Activated naive CD8-positive, alpha-beta T cell treated with anti-CD3 and anti-CD28 coated beads, Interleukin-2, amount 10 ng/mL, durations not matched to agents 7 days and 5 days (primary cell): ENCODE data around the gene TMEM258. TPM values are rescaled to one million over a fixed set of nuclear protein-coding genes. Genes with fewer than 3 reads are reported as not detected.

Source experiments
- ATAC-seq: fragments of 150-1000 bp; cut with Tn5 transposase; one replicate; pipeline ENCODE4 v1.10.0; 2021; ENCODE audit warnings: low read depth, moderate library complexity
- POLR2A ChIA-PET: fragments of 350-600 bp; sonication (Branson Sonifier 250); formaldehyde crosslinking; loops from one replicate; lab custom pipeline; 2021; ENCODE audit warnings: antibody characterized with exemption; lab: Charles Lee
- DNase-seq: peaks from one replicate; pipeline ENCODE4 v3.0.0; 2021
- H3K27ac Mint-ChIP-seq: one replicate; pipeline ENCODE4 v1.8.0; 2022; ENCODE audit warnings: mild to moderate bottlenecking, mixed read lengths
- H3K27me3 Mint-ChIP-seq: one replicate; pipeline ENCODE4 v1.8.0; 2022; ENCODE audit warnings: mild to moderate bottlenecking, moderate library complexity, mixed read lengths
- H3K36me3 Mint-ChIP-seq: one replicate; pipeline ENCODE4 v1.8.0; 2021; ENCODE audit warnings: mild to moderate bottlenecking, mixed read lengths
- H3K4me1 Mint-ChIP-seq: one replicate; pipeline ENCODE4 v1.8.0; 2021; ENCODE audit warnings: mixed read lengths
- H3K4me3 Mint-ChIP-seq: one replicate; pipeline ENCODE4 v1.8.0; 2022; ENCODE audit warnings: mild to moderate bottlenecking, moderate library complexity, mixed read lengths
- H3K9me3 Mint-ChIP-seq: one replicate; pipeline ENCODE4 v1.8.0; 2021; ENCODE audit warnings: mixed read lengths
- total RNA-seq, 2 experiments: library from RNA; stranded (reverse); gene quantifications; one replicate each; pipeline ENCODE4 v1.2.3, GENCODE V29; 2021

The TMEM258 gene
- total RNA-seq, 2 experiments from 2014 or later: 127 to 140 TPM

DNA sequence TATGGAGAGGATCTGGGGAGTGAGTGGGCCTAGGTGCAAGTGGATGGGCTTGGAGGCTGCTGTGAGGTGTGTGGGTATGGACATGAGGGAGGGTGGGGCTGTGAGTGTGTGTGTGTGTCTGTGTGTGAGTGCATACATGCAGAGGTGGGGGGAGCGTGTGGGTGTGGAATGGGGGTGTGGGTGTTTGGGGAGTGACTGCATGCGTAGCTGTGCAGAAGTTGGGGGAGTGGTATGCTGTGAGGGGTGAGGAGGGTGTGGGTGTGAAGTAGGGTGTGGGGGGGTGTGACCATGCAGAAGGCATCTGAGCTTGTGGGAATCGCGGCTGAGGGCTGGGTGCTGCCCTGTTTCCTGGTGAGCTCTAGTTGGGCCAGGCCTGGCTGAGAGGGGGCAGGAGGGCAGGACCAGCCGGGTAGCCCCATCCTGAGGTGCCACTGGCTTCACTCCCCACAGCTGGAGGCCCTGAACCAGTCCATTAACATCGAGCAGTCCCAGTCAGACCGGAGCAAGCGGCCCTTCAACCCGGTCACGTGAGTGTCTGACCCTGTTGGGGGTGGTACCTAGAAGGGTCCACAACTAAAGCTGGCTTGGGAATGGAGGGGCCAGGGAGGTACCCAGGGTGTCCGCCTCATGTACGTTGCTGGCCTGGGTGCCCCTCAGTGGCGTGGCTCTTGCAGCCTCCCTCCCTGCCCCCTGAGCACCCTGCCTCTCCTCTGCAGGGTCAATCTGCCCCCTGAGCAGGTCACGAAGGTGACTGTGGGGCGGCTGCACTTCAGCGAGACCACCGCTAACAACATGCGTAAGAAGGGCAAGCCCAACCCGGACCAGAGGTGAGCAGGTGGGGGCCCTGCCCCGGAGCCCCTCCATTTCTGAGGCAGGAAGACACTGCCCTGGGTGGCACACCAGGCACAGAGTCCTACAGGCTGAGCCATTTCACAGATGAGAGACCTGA lies 16.5 kb downstream of the TMEM258 start:
- Mint-ChIP-seq H3K36me3 (no peaks in the 10 kb centered on the region), H3K9me3 (no peaks in the 10 kb centered on the region), H3K27ac (peak overlapping the region; percentile 71), H3K27me3 (no peaks in the 10 kb centered on the region), H3K4me3 (no peak overlapping the region), H3K4me1 (peaks cover 15% of the 10 kb centered on the region)
- POLR2A ChIA-PET: no interaction called here
- ATAC-seq (no peak), DNase-seq (no peak)

DNA sequence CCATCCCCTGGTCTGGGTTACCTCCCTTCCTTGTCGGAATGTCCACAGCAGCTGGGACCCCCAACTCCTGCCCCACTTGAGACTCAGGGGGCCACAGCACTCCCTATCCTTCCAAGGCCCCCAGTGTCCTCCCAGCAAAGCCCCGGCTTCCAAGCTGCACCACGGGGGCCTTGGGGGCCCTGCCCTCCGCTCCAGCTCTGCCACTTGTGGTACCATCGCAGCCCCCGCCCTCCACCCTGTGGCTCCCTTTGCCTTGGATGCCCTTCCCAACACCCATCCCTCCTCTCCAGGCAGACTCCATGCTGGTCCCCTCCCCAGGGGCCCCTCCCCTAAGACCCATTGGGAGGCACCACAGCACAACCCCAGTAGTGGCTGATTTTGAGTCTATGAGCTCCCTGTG lies 17.3 kb downstream of the TMEM258 start:
- POLR2A ChIA-PET: no interaction called here
- no peaks in the 10 kb centered on the region for H3K27me3 Mint-ChIP-seq
- no peaks in the 10 kb centered on the region for H3K9me3 Mint-ChIP-seq

GRCh38 chr11:61774411-61774810 lies 18.0 kb downstream of the TMEM258 start:
- Mint-ChIP-seq H3K27ac (no peak overlapping the region), H3K9me3 (no peaks in the 10 kb centered on the region), H3K27me3 (no peaks in the 10 kb centered on the region), H3K4me1 (peaks cover 12% of the 10 kb centered on the region), H3K4me3 (no peak overlapping the region), H3K36me3 (no peaks in the 10 kb centered on the region)
- POLR2A ChIA-PET: no interaction called here
- DNase-seq (no peak), ATAC-seq (no peak)

More for the DNA sequence above, 17.3 kb downstream of the TMEM258 start:
- H3K27ac Mint-ChIP-seq: peak overlapping the region; percentile 71
- peaks cover 12% of the 10 kb centered on the region for H3K4me1 Mint-ChIP-seq
- H3K36me3 Mint-ChIP-seq: no peaks in the 10 kb centered on the region
- DNase-seq: no peak
- H3K4me3 Mint-ChIP-seq: no peak overlapping the region
- no peak for ATAC-seq

GRCh38 chr11:61773809-61774208 lies 18.6 kb downstream of the TMEM258 start:
- H3K4me3 Mint-ChIP-seq: no peak overlapping the region
- no peak overlapping the region for H3K27ac Mint-ChIP-seq
- ATAC-seq (no peak), DNase-seq (no peak)
- H3K9me3 Mint-ChIP-seq: no peaks in the 10 kb centered on the region
- no peaks in the 10 kb centered on the region for H3K27me3 Mint-ChIP-seq
- no peaks in the 10 kb centered on the region for H3K36me3 Mint-ChIP-seq
- POLR2A ChIA-PET: no interaction called here
- peaks cover 12% of the 10 kb centered on the region for H3K4me1 Mint-ChIP-seq

DNA sequence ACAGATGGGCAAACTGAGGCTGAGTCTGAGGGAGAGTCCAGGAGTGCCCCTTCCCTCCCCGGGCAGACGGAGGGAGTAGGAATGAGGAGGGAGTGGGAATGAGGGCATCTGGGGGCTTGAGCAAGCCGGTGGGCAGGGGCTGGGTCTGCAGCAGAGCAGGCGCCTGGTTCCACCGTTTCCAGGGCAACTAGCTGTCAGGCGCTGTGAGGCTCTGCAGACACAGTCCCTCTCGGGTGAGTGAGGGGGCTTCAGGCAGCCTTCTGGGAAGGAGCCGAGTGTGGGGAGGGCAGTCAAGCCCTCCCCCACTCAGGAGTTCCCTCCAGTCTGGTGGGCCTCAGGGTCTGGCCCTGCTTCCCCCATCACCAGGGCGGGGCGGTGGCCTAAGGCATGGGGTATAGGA lies 19.0 kb downstream of the TMEM258 start:
- H3K27ac Mint-ChIP-seq: peak overlapping the region; percentile 65
- no peak for DNase-seq
- POLR2A ChIA-PET: no interaction called here
- ATAC-seq: no peak
- H3K4me3 Mint-ChIP-seq: no peak overlapping the region
- no peaks in the 10 kb centered on the region for H3K36me3 Mint-ChIP-seq
- no peaks in the 10 kb centered on the region for H3K27me3 Mint-ChIP-seq
- H3K9me3 Mint-ChIP-seq: no peaks in the 10 kb centered on the region
- peaks cover 12% of the 10 kb centered on the region for H3K4me1 Mint-ChIP-seq

GRCh38 chr11:61771985-61772455 lies 20.4 kb downstream of the TMEM258 start:
- Mint-ChIP-seq H3K9me3 (no peaks in the 10 kb centered on the region), H3K36me3 (no peaks in the 10 kb centered on the region), H3K27me3 (no peaks in the 10 kb centered on the region), H3K4me3 (no peak overlapping the region), H3K27ac (peak overlapping the region; percentile 60), H3K4me1 (peaks cover 11% of the 10 kb centered on the region)
- POLR2A ChIA-PET: interaction anchor here (1.4 kb wide), 1 partner anchor 16 kb away, joined by 4 read pairs; no protein-coding TSS in a partner anchor
- DNase-seq (no peak), ATAC-seq (no peak)

DNA sequence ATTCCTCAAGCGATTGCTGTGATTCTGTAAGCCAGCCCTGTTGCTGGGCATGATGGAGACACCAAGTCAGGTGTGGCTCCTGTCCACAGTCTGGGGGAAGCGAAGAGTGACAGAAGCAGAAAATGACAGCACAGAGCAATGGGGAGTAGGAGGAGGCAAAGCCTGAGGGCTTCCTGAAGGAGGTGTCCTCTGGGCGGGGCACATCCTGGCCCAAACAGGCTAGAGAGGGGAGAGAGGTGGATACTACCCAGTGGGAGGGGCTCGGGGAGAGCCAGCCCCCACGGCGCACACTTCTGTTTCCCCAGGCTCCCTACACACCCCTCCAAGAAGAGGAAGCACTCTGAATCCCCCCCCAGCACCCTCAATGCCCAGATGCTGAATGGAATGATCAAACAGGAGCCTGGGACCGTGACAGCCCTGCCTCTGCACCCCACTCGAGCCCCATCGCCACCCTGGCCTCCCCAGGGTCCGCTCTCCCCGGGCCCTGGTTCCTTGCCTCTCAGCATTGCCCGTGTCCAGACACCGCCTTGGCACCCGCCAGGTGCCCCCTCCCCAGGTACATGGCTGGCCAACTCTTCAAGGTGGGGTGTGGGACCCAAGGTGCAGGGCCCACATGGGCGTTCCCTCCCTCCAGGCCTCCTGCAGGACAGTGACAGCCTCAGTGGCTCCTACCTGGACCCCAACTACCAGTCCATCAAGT lies 21.1 kb downstream of the TMEM258 start:
- H3K4me3 Mint-ChIP-seq: no peak overlapping the region
- H3K9me3 Mint-ChIP-seq: no peaks in the 10 kb centered on the region
- no peak for ATAC-seq
- peaks cover 8% of the 10 kb centered on the region for H3K4me1 Mint-ChIP-seq
- peak overlapping the region; percentile 60 for H3K27ac Mint-ChIP-seq
- no peak for DNase-seq
- no peaks in the 10 kb centered on the region for H3K36me3 Mint-ChIP-seq
- POLR2A ChIA-PET: interaction anchor here (1.4 kb wide), 1 partner anchor 15 kb away, joined by 4 read pairs; no protein-coding TSS in a partner anchor
- H3K27me3 Mint-ChIP-seq: no peaks in the 10 kb centered on the region

DNA sequence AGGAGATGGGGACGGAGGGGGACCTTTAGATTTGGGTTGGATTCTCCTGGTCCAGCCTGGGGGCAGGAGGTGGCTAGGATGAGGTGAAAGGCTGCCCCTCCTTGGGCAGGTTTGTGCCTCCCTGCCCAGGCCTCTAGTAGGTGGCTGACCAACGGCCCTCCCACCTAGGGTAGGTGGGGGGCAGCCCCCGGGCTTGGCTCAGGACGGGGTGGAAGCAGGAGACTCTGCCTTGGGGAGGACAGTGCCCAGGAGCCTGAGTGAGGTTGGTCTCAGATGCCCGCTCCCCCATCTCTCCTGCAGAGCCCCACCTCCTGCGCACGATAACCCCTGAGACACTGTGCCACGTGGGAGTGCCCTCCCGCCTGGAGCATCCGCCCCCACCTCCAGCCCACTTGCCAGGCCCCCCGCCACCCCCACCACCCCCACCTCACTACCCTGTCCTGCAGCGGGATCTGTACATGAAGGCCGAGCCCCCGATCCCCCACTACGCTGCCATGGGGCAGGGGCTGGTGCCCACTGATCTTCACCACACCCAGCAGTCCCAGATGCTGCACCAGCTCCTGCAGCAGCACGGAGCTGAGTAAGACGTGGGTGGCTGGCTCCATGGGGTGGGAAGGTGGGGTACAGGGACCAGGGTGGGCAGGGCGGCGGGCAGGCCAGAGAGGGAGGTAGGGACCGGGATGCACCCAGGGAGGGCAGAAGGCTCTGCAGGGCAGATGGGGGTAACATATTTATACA lies 22.3 kb downstream of the TMEM258 start:
- ATAC-seq (no peak), DNase-seq (no peak)
- H3K36me3 Mint-ChIP-seq: no peaks in the 10 kb centered on the region
- H3K27me3 Mint-ChIP-seq: no peaks in the 10 kb centered on the region
- H3K27ac Mint-ChIP-seq: no peak overlapping the region
- POLR2A ChIA-PET: no interaction called here
- H3K4me1 Mint-ChIP-seq: peaks cover 6% of the 10 kb centered on the region
- no peak overlapping the region for H3K4me3 Mint-ChIP-seq
- no peaks in the 10 kb centered on the region for H3K9me3 Mint-ChIP-seq

GRCh38 chr11:61769169-61769920 lies 23.1 kb downstream of the TMEM258 start:
- no peaks in the 10 kb centered on the region for H3K27me3 Mint-ChIP-seq
- POLR2A ChIA-PET: no interaction called here

GRCh38 chr11:61768376-61769076 lies 23.9 kb downstream of the TMEM258 start:
- Mint-ChIP-seq H3K9me3 (no peaks in the 10 kb centered on the region), H3K27me3 (no peaks in the 10 kb centered on the region), H3K4me1 (peaks cover 4% of the 10 kb centered on the region), H3K4me3 (no peak overlapping the region), H3K27ac (no peak overlapping the region), H3K36me3 (no peaks in the 10 kb centered on the region)
- no peak for DNase-seq
- POLR2A ChIA-PET: no interaction called here
- ATAC-seq: no peak

More at GRCh38 chr11:61769169-61769920, 23.1 kb downstream of the TMEM258 start:
- Mint-ChIP-seq H3K9me3 (no peaks in the 10 kb centered on the region), H3K4me1 (peaks cover 4% of the 10 kb centered on the region), H3K4me3 (no peak overlapping the region), H3K36me3 (no peaks in the 10 kb centered on the region), H3K27ac (no peak overlapping the region)
- DNase-seq (no peak), ATAC-seq (no peak)

- no peaks in the 10 kb centered on the region for H3K36me3 Mint-ChIP-seq
- POLR2A ChIA-PET: no interaction called here
- H3K4me1 Mint-ChIP-seq: peaks cover 1% of the 10 kb centered on the region
- H3K9me3 Mint-ChIP-seq: no peaks in the 10 kb centered on the region
- H3K4me3 Mint-ChIP-seq: no peak overlapping the region
- H3K27ac Mint-ChIP-seq: no peak overlapping the region
- ATAC-seq: no peak
- H3K27me3 Mint-ChIP-seq: no peaks in the 10 kb centered on the region
- DNase-seq: no peak
Measured at GRCh38 chr11:61766353-61766841, 26.0 kb downstream of the TMEM258 start.
